A172 (cell line): Measurements from ENCODE around the gene SLC13A4. TPM values are rescaled to one million over a fixed set of nuclear protein-coding genes. Genes with fewer than 3 reads are reported as not detected.
"Not testable (repeated sequence)": the region's sequence is repeated elsewhere in the genome, so short reads cannot be mapped to it uniquely, and the experiment has no call there.

Experiments used
- DNase-seq: peaks from one replicate; pipeline ENCODE4 v3.0.0-alpha.2; 2015; ENCODE audit warnings: low spot score
- total RNA-seq: library from RNA; depleted of rRNA; stranded (reverse); fragments of >200 nt; shearing (Covaris generic); gene quantifications from 2 replicates; pipeline ENCODE4 v1.2.3, GENCODE V29; 2014

SLC13A4 gene
- total RNA-seq, 1 experiment from 2014 or later, result not detected

DNA sequence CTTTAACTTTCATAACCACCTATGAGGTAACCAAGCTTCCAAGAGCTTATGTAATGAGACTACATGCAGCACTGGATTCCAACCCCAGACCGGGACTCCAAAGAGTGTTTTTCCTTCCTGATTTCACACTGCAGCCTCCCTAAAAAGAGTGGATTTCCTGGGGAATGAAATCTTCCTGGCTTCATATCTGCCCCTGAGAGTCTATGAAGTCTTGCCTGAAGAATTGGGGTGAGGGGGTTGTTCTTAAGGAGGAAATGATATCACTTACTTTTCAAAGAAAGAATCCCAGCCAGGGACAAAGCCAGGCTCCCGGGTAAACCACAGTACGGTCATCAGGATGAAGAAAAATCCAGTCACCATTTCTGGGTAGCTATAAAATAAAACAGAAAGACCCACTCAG, 35.9 kb downstream of the SLC13A4 start:
- no peak for DNase-seq

DNA sequence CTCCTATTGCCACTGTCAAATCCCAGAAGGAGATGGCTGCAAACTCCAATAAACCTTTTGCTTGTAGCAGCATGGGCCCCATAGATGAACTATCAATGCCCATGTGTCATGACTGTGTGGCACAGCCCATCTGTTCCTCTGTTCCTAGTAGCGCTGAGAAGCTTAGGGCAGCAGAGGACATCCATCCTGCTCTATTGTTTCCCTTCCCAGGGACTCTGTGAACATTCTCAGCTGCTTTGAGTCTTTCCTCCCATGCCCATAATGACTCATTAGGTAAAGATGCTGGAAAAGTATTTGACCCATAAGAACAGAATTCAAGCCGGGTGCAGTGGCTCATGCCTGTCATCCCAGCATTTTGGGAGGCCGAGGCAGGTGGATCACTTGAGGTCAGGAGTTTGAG, 37.4 kb downstream of the SLC13A4 start:
- DNase-seq, result peak; percentile 52

DNA sequence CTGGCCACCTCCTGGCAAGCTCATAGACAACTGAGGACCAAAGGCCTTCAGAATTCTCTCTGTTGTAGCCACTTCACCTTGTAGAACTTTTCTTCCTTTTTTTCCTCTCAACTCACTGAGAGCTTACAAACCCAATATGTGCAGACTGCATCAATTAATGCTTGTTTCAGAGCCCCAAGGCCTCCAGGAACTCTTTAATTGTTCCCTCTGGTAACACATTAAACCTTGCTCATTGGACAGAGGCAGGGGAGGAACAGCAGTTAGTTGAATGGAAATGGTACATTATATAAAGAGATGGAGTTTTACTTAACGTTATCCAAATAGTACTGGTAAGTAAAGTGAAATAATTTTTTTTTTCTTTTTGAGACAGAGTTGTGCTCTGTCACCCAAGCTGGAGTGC, 40.5 kb downstream of the SLC13A4 start:
- no peak for DNase-seq

DNA sequence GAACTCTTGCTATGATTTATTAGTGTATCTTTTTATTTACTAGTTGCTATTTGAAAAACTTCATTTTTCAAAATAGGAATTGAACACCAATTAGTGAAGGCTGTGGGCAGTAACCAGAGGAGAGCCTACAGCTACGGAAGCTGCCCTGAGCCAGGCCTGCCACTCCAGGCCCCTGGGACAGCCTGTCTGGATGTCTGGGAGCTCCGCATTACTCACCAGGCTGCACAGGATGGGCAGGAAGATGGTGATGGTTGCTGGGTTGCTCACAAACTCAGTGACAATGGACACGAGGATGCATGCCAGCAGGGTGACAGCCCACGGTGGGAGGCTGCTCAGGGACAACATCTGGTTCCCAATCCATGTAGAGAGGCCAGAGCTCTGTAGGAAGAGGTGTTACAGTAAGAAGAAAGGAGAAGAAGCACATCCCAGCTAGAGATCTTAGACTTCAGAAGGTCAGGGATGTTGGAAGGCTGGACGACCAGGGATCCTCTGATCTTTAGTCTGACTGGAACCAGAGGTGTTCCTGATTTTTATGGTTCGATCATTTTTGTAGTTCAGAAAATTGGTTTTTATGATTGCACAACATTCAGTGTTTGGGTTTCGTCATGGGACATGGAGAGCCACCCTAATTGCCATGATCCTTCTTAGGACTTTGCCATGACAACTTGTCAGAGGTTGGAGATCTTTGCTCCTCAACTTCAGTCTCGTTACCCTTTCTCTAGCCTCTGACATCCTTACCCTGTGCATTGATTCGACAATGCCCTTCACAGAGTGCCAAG, 42.5 kb downstream of the SLC13A4 start:
- DNase-seq, result no peak

DNA sequence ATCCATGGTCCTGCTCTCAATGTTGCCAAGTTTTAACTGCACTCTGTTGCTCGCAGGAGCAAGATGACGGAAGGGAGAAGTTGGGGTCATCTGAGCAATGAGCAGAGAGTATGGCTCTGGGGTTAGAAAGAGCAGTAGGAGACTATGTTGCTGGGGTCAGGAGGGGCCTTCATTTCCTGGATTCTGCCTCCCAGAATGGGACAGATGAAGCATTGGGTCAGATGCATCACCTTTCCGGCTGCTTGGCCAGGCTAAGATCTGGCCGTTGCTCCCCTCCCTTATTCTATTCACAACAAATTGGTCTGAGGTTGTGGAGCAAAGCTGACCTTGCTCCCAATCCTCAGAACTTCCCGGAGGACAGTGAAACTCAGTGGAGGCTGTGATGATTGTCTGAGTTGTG, 43.3 kb downstream of the SLC13A4 start:
- DNase-seq, result no peak

DNA sequence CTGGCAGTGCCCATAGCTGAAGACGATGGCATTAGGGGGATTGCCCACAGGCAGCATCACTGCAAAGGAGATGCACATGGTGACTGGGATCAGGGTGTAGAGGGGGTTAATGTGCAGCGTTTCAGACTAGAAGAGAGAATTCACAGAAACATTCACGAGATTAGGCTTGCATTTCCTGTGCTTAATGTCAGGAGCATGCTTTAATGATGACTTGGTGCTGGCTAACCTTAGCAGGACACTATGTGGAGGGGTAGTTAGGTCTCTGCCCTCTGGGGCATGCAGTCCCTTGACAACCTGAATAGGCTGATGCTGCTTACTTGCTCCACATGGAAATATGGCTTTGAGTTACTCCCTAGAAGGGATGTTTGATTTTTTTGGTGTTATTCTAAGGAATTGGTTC, 43.9 kb downstream of the SLC13A4 start:
- DNase-seq, result peak; percentile 16

DNA sequence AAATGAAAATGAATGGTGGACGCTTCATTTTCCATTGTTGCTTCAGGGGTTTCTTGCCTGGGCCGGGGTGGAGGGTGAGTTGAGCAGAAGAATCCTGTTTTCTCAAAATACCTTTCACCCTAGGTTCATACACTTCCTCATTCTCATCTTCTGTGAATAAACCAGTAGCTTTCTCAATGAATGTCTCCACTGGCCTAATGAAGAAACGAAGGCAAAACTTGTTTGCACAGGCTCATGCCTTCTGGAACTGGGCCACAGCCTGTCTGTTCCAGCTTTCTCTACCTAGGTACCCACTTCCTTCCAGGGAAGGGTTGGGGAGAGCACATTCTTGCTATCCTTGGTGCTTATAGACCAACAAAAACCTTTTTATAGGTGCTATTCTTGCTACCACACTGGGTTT, 44.4 kb downstream of the SLC13A4 start:
- no peak for DNase-seq

DNA sequence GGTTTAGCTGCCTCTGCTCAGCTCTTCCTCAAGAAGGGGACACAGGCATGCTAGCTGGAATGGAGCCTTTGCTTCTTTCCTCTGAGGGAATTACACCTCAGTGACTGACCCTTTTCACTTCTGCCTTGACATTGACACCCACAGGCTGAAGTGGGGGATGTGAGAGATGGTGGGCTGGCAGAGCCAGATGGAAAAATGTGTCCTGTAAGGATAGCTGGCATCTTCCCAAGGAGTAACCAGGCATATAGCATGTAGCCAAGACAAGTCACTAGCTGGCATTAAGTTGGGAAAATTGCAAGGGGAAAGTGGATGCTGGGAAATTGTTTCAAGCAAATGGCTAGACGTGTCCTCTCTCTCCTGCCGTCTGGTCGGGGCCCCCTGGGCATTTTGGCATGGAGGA, 45.8 kb downstream of the SLC13A4 start:
- DNase-seq, result no peak

DNA sequence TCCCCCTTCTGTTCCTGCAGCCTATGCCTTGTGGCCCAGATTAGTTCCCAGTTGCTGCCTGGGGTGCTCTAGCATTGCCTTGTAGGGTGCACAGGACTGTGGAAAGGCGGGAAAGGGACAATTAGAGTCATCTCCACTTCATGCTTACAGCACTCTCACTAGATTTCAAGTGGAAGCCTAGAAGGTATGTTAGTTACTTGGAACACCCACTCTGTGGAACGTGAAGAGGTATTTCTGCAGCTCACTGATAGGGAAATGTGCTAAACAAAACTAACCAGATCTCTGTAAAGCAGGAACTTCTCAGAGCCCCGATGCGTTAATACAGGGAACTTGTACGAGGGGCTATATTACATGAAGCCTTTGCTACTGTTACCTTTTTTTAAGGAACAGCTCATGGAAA, 46.2 kb downstream of the SLC13A4 start:
- DNase-seq, result no peak

DNA sequence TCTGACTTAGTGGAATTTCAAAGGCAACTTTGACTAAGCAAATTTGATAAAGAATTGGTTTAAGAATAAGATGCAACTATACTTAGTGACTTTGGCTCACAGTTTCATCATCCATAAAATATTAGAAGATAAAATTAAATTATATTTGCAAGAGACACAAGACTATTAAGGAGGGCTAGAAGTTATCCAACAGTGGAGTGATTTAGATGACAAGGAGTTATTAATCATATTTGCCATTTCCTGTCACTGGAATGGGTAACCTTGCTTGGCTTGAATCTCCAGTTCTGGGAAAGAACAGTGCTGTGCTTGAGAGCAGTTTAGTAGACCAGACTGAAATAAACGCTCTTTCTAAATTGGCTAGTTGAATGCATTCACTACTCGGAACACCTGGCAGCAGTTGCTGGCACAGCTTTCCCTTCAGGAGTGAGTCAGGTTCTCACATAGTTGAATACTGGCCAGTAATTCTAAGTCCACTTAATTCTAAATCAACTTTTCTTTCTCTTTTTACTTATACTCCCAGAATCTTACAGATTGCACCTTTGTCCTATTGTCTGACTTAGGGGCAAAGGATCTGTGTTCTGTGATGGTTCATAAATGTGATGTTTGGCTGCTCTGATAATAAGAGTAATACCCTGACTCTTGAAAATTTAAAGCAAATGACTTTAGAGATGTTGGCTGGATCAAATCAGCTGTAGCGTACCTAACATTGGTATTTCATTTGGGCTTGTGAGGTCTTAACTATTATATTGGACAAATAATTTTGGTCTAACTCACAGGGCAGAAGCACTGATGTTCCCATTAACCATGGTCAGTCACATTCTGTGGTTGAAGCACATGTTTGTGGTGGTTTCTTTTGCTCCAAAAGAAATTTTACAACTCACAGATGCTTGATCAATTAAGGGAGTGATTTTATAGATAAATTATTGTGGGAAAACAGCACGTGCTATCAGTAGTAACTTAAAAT, 49.1 kb downstream of the SLC13A4 start:
- peak; percentile 69 for DNase-seq

DNA sequence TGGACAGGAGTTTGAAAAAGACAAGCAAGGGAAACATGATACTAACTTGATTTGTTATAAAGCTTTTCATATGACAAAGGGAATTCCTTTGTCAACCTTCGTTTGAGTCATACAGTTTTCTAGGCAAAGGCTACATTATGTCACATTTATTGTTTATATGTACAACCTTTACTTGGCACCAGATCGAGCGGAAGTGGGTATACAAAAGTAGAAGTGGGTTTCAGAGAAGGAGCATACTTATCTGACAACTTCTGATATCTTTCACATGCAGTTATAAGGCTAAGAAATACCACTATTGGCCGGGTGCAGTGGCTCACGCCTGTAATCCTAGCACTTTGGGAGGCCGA, 54.7 kb downstream of the SLC13A4 start:
- DNase-seq, result peak; percentile 79

DNA sequence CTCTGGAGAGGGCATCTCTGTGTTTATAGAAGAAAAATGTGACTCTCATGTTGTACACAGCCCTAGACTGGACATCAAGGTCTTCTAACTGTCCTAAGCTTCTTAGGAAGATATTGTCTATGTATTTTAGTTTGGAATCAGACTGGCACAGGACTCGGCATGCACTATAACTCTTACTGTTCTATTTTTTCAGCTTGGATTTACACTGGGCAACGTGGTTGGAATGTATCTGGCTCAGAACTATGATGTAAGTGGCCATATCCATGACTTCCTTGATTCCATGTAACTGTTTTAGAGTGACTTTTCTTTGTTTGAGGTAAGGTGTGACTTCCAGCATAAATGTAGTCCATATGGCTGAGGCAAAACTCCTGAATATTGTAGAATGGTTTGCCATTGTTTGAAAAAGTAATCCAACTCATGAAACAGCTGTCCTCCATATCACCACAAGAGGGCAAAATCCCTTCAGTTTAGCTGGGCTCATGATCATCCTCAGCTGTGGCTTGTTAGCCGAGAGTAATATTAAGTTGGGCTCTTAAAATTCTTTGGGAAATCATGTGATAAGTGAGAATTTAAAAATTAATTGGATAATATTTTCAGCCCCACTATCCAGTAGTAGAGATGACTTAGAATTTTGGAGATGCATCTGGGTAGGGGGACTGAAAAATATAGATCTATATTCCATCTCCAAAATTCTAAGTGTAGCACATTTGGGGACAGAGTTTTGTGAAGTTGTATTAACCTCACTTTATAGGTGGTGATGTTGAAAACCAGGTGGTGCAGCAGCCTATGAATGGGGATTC, 55.2 kb downstream of the SLC13A4 start:
- peak; percentile 70 for DNase-seq

DNA sequence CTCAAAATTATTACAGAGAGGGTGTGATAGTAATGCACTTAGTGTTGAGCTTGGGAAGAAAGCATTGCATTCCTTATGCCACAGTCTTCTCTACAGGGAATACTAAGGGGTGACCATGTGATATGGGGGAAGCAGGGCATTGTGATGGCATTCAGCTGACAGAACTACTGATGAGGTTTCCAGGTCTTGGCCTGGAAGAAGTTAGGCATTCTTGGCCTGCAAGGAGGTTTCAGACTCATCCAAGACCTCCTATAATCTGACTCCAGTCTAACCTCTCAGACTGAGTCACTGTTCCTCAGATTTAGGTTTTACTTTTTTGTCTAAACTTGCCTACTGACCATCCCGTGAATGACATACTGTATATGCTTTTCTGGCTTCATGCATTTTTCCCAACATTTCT, 57.8 kb downstream of the SLC13A4 start:
- DNase-seq, result peak; percentile 15

DNA sequence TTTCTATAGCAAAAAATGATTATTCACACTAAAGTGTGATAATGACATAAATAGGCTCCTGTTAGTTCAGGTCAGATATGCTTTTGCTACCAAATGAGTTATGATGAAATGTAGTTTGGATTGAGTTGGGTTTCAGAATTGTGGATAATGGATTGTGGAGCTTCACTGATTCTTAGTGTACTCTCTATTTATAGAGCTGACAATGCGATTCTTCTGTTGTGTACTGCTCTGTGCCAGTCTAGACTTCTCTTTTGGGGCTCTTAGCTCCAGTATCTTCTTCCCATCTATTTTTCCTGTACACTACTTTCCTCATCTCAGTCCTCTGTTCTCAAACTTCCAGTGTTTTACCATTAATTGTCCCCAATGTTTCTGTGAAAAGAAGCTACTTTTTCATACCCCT, 58.2 kb downstream of the SLC13A4 start:
- DNase-seq, result no peak

DNA sequence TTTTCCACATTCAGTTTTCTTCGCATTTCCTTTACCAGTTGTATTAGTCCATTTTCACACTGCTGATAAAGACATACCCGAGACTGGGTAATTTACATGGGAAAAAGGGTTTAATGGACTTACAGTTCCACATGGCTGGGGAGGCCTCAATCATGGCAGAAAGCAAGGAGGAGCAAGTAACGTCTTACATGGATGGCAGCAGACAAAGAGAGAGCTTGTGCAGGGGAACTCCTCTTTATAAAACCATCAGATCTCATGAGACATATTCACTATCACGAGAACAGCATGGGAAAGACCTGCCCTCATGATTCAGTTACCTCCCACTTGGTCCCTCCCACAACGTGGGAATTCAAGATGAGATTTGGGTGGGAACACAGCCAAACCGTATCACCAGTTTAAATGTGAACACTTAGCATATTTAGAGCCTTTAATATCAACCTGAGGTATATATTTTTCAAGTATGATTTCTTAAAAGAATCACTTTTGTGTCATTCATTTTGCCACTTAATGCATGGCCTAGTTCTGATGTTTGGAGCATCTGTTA, 59.1 kb downstream of the SLC13A4 start:
- DNase-seq, result not testable (repeated sequence)

DNA sequence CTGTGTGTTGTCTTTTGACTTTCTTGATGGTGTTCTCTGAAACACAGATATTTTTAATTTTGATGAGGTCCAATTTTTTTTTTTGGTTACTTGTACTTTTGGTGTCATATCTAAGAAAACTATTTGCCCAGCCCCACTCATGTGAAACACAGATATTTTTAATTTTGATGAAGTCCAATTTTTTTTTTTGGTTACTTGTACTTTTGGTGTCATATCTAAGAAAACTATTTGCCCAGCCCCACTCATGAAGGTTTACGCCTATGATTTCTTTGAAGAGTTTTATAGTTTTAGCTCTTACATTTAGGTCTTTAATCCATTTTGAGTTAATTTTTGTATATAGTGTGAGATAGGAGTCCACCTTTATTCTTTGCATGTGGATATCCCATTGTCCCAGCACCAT, 60.4 kb downstream of the SLC13A4 start:
- not testable (repeated sequence) for DNase-seq

DNA sequence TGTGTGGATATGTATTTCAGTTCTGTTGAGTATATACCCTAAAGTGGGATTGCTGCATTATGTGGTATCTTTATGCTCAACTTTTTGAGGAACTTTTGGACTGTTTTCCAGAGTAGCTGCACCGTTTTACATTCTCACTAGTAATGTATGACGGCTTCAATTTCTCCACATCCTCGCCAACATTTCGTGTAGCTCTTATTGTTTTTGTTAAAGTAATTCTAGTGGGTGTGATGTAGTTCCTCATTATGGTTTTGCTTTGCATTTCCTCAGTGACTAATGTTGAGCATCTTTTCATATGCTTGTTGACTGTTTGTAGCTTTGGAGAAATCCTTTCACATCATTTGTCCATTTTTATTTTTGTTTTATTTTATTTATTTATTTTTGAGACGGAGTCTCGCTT, 61.1 kb downstream of the SLC13A4 start:
- no peak for DNase-seq

DNA sequence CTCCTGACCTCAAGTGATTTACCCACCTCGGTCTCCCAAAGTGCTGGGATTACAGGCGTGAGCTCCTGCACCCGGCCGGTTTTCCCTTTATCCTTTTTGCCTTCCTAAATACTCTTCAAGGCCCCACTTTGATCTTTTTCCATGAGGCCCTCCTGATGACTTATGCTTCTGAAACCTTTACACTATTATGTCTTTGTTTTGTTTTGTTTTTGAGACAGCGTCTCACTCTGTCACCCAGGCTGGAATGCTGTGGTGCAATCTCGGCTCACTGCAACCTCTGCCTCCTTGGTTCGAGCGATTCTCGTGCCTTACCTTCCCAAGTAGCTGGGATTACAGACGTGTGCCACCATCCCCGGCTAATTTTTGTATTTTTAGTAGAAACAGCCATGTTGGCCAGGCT, 61.8 kb downstream of the SLC13A4 start:
- no peak for DNase-seq

DNA sequence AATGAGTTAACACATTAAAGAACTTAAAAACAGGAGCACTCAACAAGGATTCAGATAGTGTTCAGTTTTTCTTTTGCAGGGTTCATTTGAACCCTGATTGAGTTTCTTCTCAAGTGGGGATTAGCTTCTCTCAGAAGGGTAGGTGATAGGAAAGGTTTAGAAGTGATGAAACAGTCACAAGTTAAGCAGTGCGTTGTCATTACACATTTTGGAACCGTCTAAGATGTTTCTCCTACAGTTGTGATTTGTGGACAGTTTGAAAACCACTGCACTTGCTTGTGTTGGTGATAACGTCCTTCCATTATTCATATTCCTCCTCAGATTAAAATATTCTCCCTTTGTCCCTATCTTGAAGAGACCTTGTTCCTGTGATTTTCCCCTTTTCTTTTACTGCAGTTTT, 62.9 kb downstream of the SLC13A4 start:
- DNase-seq, result no peak

DNA sequence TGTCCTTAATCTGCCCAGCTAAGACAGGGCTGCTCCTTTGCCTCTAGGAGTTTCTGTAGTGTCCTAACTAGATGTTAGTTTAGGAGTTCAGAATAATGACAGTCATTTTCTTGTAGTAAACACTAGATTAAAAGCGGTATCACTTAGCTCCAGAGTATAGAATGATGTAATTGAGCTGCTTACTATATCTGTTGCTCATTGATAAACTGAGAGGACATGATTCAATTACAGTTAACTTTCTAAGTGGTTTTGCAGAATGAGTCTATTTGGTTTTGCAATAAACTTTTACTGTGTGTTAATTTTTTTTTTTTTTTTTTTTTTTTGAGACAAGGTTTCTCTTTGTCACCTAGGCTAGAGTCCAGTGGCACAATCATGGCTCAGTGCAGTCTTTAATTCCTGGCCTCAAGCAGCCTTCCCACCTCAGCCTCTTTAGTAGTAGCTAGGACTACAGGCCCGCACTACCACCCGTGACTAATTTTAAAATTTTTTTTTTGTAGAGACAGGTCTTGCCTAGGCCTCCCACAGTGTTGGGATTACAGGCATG, 63.9 kb downstream of the SLC13A4 start:
- DNase-seq, result no peak

DNA sequence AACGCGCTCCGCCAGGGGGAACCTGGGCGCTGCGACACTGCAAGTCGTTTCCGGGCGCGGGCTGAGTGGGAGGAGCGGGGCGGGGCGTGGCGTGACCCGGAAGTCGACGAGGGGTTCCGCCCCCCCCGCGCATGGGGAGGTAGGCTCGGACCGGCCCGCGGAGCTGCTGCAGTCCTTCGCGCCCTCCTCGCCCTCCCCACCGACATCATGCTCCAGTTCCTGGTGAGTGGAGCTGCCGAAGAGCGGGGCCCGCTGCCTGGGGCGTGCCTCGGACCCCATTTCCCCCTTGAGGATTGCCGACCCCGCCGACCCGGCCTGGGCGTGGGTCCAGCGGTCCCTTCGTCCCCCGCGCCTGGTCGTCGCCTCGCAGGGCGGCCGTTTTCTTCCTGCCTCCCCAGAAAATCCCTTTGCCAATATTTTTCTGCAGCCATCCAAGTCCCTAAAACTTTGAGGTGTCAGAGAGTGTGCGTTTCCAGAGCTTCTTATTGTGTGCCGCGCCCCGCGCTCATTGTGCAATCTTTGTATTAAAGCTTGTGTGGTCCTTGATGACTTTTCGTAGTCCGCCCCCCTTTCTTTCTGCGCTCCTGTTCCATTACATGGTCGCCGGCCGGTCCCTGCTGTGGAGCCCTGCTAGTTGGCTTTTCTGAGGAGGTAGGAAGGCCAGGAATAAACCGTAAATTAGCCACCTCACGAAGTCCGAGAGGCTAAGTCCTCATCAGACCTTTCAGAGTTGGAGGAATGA, 65.4 kb downstream of the SLC13A4 start, which contains the start of gene STMP1:
Gene STMP1 (plus strand): TSS at position 142 of the 742 bp plus-strand sequence.
- DNase-seq, result peak; percentile 84
